Measurements from ENCODE around the gene CGREF1. TPM values are rescaled to one million over a fixed set of nuclear protein-coding genes. Genes with fewer than 3 reads are reported as not detected.

CGREF1 gene
- total RNA-seq, 1 experiment from 2014 or later: 5.0 TPM

DNA sequence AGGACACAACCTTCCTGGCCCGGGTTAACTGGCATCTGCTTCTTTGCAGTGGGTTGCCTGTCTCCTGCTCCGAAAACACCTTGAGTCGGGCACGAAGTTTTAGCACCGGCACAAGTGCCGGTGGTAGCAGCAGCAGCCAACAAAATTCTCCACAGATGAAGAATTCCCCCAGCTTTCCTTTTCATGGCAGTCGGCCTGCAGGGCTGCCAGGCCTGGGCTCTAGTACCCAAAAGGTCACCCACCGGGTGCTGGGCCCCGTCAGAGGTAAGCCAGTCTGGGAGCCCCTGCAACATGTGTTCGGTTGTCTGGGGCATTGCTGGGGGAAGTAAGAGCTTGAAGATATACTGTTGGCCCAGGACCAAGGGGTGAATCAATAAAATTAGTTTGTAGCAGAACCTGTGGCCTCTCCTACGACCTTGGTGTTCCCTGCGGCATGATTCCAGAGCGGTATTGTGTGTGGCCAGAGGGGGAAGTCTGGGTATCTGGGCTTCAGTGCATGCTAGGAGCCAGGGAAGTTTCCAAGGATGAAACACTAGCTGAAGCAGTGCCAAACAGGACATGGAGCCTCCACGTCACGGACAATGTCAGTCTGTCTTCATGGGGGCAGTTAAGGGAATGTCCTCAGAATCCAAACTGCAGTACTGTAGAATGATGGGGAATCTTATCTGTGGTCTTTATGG is 59.6 kb downstream of the CGREF1 start:
- no peaks in the 10 kb centered on the region for H3K27me3 ChIP-seq (replicated peaks; ENCODE audit: control insufficient read depth, insufficient read depth, low read length)
- ChIA-PET CTCF (interaction anchor here (0.5 to 1.9 kb wide), 2 partner anchors 9 to 12 kb away, joined by 3 to 8 read pairs; partner anchors contain the start of gene AGBL5), POLR2A (no interaction called here)
- TF ChIP-seq, protein P1, sequence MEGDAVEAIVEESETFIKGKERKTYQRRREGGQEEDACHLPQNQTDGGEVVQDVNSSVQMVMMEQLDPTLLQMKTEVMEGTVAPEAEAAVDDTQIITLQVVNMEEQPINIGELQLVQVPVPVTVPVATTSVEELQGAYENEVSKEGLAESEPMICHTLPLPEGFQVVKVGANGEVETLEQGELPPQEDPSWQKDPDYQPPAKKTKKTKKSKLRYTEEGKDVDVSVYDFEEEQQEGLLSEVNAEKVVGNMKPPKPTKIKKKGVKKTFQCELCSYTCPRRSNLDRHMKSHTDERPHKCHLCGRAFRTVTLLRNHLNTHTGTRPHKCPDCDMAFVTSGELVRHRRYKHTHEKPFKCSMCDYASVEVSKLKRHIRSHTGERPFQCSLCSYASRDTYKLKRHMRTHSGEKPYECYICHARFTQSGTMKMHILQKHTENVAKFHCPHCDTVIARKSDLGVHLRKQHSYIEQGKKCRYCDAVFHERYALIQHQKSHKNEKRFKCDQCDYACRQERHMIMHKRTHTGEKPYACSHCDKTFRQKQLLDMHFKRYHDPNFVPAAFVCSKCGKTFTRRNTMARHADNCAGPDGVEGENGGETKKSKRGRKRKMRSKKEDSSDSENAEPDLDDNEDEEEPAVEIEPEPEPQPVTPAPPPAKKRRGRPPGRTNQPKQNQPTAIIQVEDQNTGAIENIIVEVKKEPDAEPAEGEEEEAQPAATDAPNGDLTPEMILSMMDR (IDR thresholded peaks at IDR 0.05; ENCODE audit: insufficient read depth in 1 of 2, low read depth in 1 of 2, low read length in 1 of 2, severe bottlenecking in 1 of 2, unreplicated experiment in 1 of 2): no peak
- H3K36me3 ChIP-seq (ENCODE audit: control insufficient read depth, insufficient read depth, low read length): no peaks in the 10 kb centered on the region
- intact Hi-C loops (cut with micrococcal nuclease; ENCODE audit: unreplicated experiment): no loop called here
- H3K9me3 ChIP-seq: no peaks in the 10 kb centered on the region
- Mint-ChIP-seq H3K4me1 (ENCODE audit: low read depth, unreplicated experiment) (no peaks in the 10 kb centered on the region), H3K4me3 (ENCODE audit: unreplicated experiment) (no peak overlapping the region), H3K27me3 (ENCODE audit: insufficient read depth, unreplicated experiment) (no peaks in the 10 kb centered on the region), H3K27ac (ENCODE audit: unreplicated experiment) (no peak overlapping the region), H3K9me3 (ENCODE audit: unreplicated experiment) (no peaks in the 10 kb centered on the region), H3K36me3 (ENCODE audit: insufficient read depth, unreplicated experiment) (peaks cover 42% of the 10 kb centered on the region)
- H3K4me1 ChIP-seq: no peaks in the 10 kb centered on the region
- no peak for DNase-seq
- no peak overlapping the region for H3K4me3 ChIP-seq (ENCODE audit: low read depth, low read length)
- BruUV-seq (replicated peaks): no TSS peak

DNA sequence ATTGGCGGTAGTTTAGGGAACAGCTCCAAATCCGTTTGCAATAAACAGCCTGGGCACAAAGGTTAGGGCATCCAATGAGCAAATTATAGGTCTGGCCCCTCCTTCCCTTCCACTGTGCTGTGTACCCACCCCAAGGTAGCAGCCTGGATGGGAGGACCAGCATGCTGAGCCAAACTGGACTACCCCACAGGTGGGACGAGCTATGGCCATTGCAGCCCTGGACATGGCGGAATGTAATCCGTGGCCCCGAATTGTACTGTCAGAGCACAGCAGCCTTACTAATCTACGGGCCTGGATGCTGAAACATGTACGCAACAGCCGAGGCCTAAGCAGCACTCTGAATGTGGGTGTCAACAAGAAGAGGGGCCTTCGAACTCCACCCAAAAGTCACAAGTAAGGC is 60.7 kb downstream of the CGREF1 start:
- H3K36me3 Mint-ChIP-seq (ENCODE audit: insufficient read depth, unreplicated experiment): peaks cover 47% of the 10 kb centered on the region
- H3K4me1 ChIP-seq: no peaks in the 10 kb centered on the region
- no peaks in the 10 kb centered on the region for H3K36me3 ChIP-seq (ENCODE audit: control insufficient read depth, insufficient read depth, low read length)
- peaks cover 10% of the 10 kb centered on the region for H3K4me1 Mint-ChIP-seq (ENCODE audit: low read depth, unreplicated experiment)
- no peaks in the 10 kb centered on the region for H3K27me3 ChIP-seq (replicated peaks; ENCODE audit: control insufficient read depth, insufficient read depth, low read length)
- no peak overlapping the region for H3K27ac Mint-ChIP-seq (ENCODE audit: unreplicated experiment)
- no peak for DNase-seq
- BruUV-seq (replicated peaks): no TSS peak
- H3K4me3 Mint-ChIP-seq (ENCODE audit: unreplicated experiment): no peak overlapping the region
- intact Hi-C loops (cut with micrococcal nuclease; ENCODE audit: unreplicated experiment): no loop called here
- no peaks in the 10 kb centered on the region for H3K9me3 ChIP-seq
- H3K9me3 Mint-ChIP-seq (ENCODE audit: unreplicated experiment): no peaks in the 10 kb centered on the region
- H3K27me3 Mint-ChIP-seq (ENCODE audit: insufficient read depth, unreplicated experiment): no peaks in the 10 kb centered on the region
- no peak overlapping the region for H3K4me3 ChIP-seq (ENCODE audit: low read depth, low read length)
- ChIA-PET POLR2A (no interaction called here), CTCF (no interaction called here)
- TF ChIP-seq, protein P1 (IDR thresholded peaks at IDR 0.05; ENCODE audit: insufficient read depth in 1 of 2, low read depth in 1 of 2, low read length in 1 of 2, severe bottlenecking in 1 of 2, unreplicated experiment in 1 of 2): no peak

DNA sequence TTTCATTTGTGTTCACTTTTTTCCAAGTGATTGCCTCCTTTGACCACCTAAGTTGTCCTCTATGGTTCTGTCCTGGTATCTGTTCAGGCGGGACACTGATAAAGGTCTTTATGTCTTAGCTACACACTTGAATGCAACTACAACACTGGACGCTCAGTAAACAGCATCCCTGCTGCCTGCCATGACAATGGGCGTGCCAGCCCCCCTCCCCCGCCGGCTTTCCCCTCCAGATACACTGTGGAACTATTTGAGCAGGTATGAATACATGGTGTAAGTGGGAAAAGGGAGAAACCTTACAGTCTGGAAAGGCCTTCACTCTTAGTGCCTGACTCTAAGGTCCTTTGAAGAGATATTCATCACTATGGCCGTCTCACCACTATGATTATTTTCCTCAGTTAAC is 61.7 kb downstream of the CGREF1 start:
- POLR2A ChIA-PET: no interaction called here

More for the DNA sequence above, 61.7 kb downstream of the CGREF1 start:
- Histone ChIP-seq H3K27me3 (replicated peaks; ENCODE audit: control insufficient read depth, insufficient read depth, low read length) (no peaks in the 10 kb centered on the region), H3K36me3 (ENCODE audit: control insufficient read depth, insufficient read depth, low read length) (no peaks in the 10 kb centered on the region), H3K4me1 (0 out of 2 replicates have a peak, but pooled peaks cover 4% of the 10 kb centered on the region), H3K4me3 (ENCODE audit: low read depth, low read length) (no peak overlapping the region), H3K9me3 (no peaks in the 10 kb centered on the region)
- TF ChIP-seq, protein P1 (IDR thresholded peaks at IDR 0.05; ENCODE audit: insufficient read depth in 1 of 2, low read depth in 1 of 2, low read length in 1 of 2, severe bottlenecking in 1 of 2, unreplicated experiment in 1 of 2): no peak
- CTCF ChIA-PET: no interaction called here
- Mint-ChIP-seq H3K36me3 (ENCODE audit: insufficient read depth, unreplicated experiment) (peaks cover 38% of the 10 kb centered on the region), H3K4me1 (ENCODE audit: low read depth, unreplicated experiment) (peaks cover 15% of the 10 kb centered on the region), H3K4me3 (ENCODE audit: unreplicated experiment) (no peak overlapping the region), H3K27me3 (ENCODE audit: insufficient read depth, unreplicated experiment) (no peaks in the 10 kb centered on the region), H3K27ac (ENCODE audit: unreplicated experiment) (no peak overlapping the region), H3K9me3 (ENCODE audit: unreplicated experiment) (no peaks in the 10 kb centered on the region)
- no TSS peak for BruUV-seq (replicated peaks)
- intact Hi-C loops (cut with micrococcal nuclease; ENCODE audit: unreplicated experiment): no loop called here
- DNase-seq: no peak
